ACC112 (cell line): ENCODE results near the gene MSH3.
"Not testable (repeated sequence)": the region's sequence is repeated elsewhere in the genome, so short reads cannot be mapped to it uniquely, and the experiment has no call there.

Experiments used
- H2AFZ ChIP-seq: fragments of 200-600 bp; sonication (generic); one replicate; pipeline ENCODE4 v1.6.0; 2017; ENCODE audit warnings: antibody characterized with exemption, low read length; ENCODE audit not compliant: unreplicated experiment
- H3K27ac ChIP-seq: fragments of 200-600 bp; sonication (generic); 2 replicates; pipeline ENCODE4 v1.5.1; 2014; ENCODE audit warnings: low read depth, mild to moderate bottlenecking, antibody characterized with exemption, low read length, moderate library complexity
- H3K27me3 ChIP-seq: fragments of 200-600 bp; sonication (generic); 2 replicates; pipeline ENCODE4 v1.6.1; 2014; ENCODE audit warnings: mild to moderate bottlenecking, antibody characterized with exemption, low read length, moderate library complexity, mixed read lengths; ENCODE audit not compliant: insufficient read depth
- H3K36me3 ChIP-seq: fragments of 200-600 bp; sonication (generic); 2 replicates; pipeline ENCODE4 v1.6.1; 2016; ENCODE audit warnings: mild to moderate bottlenecking, antibody characterized with exemption, low read length, moderate library complexity, mixed read lengths; ENCODE audit not compliant: insufficient read depth
- H3K4me1 ChIP-seq: fragments of 200-600 bp; sonication (generic); one replicate; pipeline ENCODE4 v1.6.1; 2016; ENCODE audit warnings: low read length, mixed read lengths; ENCODE audit not compliant: insufficient read depth, unreplicated experiment, control insufficient read depth
- H3K4me3 ChIP-seq: fragments of 200-600 bp; sonication (generic); 2 replicates; pipeline ENCODE4 v1.5.1; 2014; ENCODE audit warnings: mild to moderate bottlenecking, low read depth, low read length
- H3K79me2 ChIP-seq: fragments of 200-600 bp; sonication (generic); one replicate; pipeline ENCODE4 v1.6.0; 2016; ENCODE audit warnings: low read length; ENCODE audit not compliant: control insufficient read depth, unreplicated experiment, insufficient read depth

MSH3 gene

GRCh38 chr5:80894083-80894482 is 239.6 kb downstream of the MSH3 start:
- no peaks in the 10 kb centered on the region for H3K36me3 ChIP-seq
- no peak overlapping the region for H3K27ac ChIP-seq
- H3K4me1 ChIP-seq, result no peaks in the 10 kb centered on the region
- H3K27me3 ChIP-seq, result no peaks in the 10 kb centered on the region
- no peak overlapping the region for H3K4me3 ChIP-seq
- H3K79me2 ChIP-seq, result no peaks in the 10 kb centered on the region
- no peak overlapping the region for H2AFZ ChIP-seq

GRCh38 chr5:80895523-80895922 is 241.1 kb downstream of the MSH3 start:
- H3K4me3 ChIP-seq, result no peak overlapping the region
- no peaks in the 10 kb centered on the region for H3K36me3 ChIP-seq
- H2AFZ ChIP-seq, result no peak overlapping the region
- H3K4me1 ChIP-seq, result no peaks in the 10 kb centered on the region
- H3K27ac ChIP-seq, result no peak overlapping the region
- no peaks in the 10 kb centered on the region for H3K27me3 ChIP-seq
- H3K79me2 ChIP-seq, result no peaks in the 10 kb centered on the region

GRCh38 chr5:80902624-80903023 is 248.2 kb downstream of the MSH3 start:
- H3K4me1 ChIP-seq, H3K36me3 ChIP-seq, H3K4me3 ChIP-seq, H3K27me3 ChIP-seq, H3K27ac ChIP-seq, H3K79me2 ChIP-seq, H2AFZ ChIP-seq: not testable (repeated sequence)

GRCh38 chr5:80904533-80905187 is 250.2 kb downstream of the MSH3 start:
- Histone ChIP-seq H3K36me3 (no peaks in the 10 kb centered on the region), H3K4me1 (no peaks in the 10 kb centered on the region), H3K4me3 (no peak overlapping the region), H3K79me2 (no peaks in the 10 kb centered on the region), H2AFZ (no peak overlapping the region), H3K27me3 (no peaks in the 10 kb centered on the region), H3K27ac (no peak overlapping the region)

- Histone ChIP-seq H3K79me2 (no peaks in the 10 kb centered on the region), H3K4me1 (no peaks in the 10 kb centered on the region), H3K4me3 (no peak overlapping the region), H3K36me3 (no peaks in the 10 kb centered on the region), H3K27ac (no peak overlapping the region), H3K27me3 (no peaks in the 10 kb centered on the region), H2AFZ (no peak overlapping the region)
Measured at GRCh38 chr5:80905405-80905804, 251.0 kb downstream of the MSH3 start.

GRCh38 chr5:80912479-80912878 is 258.0 kb downstream of the MSH3 start:
- Histone ChIP-seq H3K4me1 (no peaks in the 10 kb centered on the region), H3K27ac (no peak overlapping the region), H3K27me3 (no peaks in the 10 kb centered on the region), H3K79me2 (no peaks in the 10 kb centered on the region), H2AFZ (no peak overlapping the region), H3K4me3 (no peak overlapping the region), H3K36me3 (no peaks in the 10 kb centered on the region)

GRCh38 chr5:80915716-80916115 is 261.3 kb downstream of the MSH3 start:
- Histone ChIP-seq H3K4me3 (no peak overlapping the region), H3K79me2 (no peaks in the 10 kb centered on the region), H3K36me3 (no peaks in the 10 kb centered on the region), H3K27ac (no peak overlapping the region), H3K27me3 (no peaks in the 10 kb centered on the region), H2AFZ (no peak overlapping the region), H3K4me1 (peaks cover 12% of the 10 kb centered on the region)

GRCh38 chr5:80916676-80917075 is 262.2 kb downstream of the MSH3 start:
- Histone ChIP-seq H3K27me3 (no peaks in the 10 kb centered on the region), H3K4me1 (peaks cover 12% of the 10 kb centered on the region), H3K36me3 (no peaks in the 10 kb centered on the region), H3K79me2 (no peaks in the 10 kb centered on the region), H2AFZ (no peak overlapping the region), H3K27ac (no peak overlapping the region), H3K4me3 (no peak overlapping the region)

GRCh38 chr5:80917631-80918030 is 263.2 kb downstream of the MSH3 start:
- Histone ChIP-seq H2AFZ (no peak overlapping the region), H3K27me3 (no peaks in the 10 kb centered on the region), H3K79me2 (no peaks in the 10 kb centered on the region), H3K27ac (no peak overlapping the region), H3K36me3 (no peaks in the 10 kb centered on the region), H3K4me3 (no peak overlapping the region), H3K4me1 (peaks cover 12% of the 10 kb centered on the region)

GRCh38 chr5:80919678-80920196 is 265.3 kb downstream of the MSH3 start:
- H3K79me2 ChIP-seq, result no peaks in the 10 kb centered on the region
- H3K36me3 ChIP-seq, result no peaks in the 10 kb centered on the region
- H3K4me3 ChIP-seq, result no peak overlapping the region; the same call in 1 of the 2 replicates
- peak overlapping the region; percentile 79 for H2AFZ ChIP-seq
- no peak overlapping the region for H3K27ac ChIP-seq
- peaks cover 12% of the 10 kb centered on the region for H3K4me1 ChIP-seq
- H3K27me3 ChIP-seq, result no peaks in the 10 kb centered on the region

GRCh38 chr5:80920333-80920732 is 265.9 kb downstream of the MSH3 start:
- no peaks in the 10 kb centered on the region for H3K27me3 ChIP-seq
- peaks cover 12% of the 10 kb centered on the region for H3K4me1 ChIP-seq
- H3K4me3 ChIP-seq, result no peak overlapping the region; the same call in 1 of the 2 replicates
- no peaks in the 10 kb centered on the region for H3K79me2 ChIP-seq
- H2AFZ ChIP-seq, result peak overlapping the region; percentile 79
- H3K36me3 ChIP-seq, result no peaks in the 10 kb centered on the region
- H3K27ac ChIP-seq, result no peak overlapping the region
